Measurements from ENCODE around the gene TRMT61A.

Gene TRMT61A

GRCh38 chr14:103556946-103557758, 28.2 kb downstream of the TRMT61A start:
- Histone ChIP-seq H3K9me2 (replicated peaks; ENCODE audit: control insufficient read depth, low read length) (no peaks in the 10 kb centered on the region), H3K9me3 (ENCODE audit: control insufficient read depth, insufficient read depth, low read length) (no peaks in the 10 kb centered on the region), H3K4me3 (ENCODE audit: low read length) (no peak overlapping the region), H4K20me1 (ENCODE audit: control insufficient read depth, insufficient read depth, low read depth, low read length) (peaks cover 42% of the 10 kb centered on the region), H3K79me2 (ENCODE audit: control insufficient read depth, low read length) (peaks cover 68% of the 10 kb centered on the region), H3K27ac (ENCODE audit: low read depth, low read length) (no peak overlapping the region), H3K4me2 (ENCODE audit: low read length) (no peak overlapping the region), H3K27me3 (ENCODE audit: control insufficient read depth, low read length) (no peaks in the 10 kb centered on the region), H3F3A (ENCODE audit: control insufficient read depth, insufficient read depth) (peaks cover 17% of the 10 kb centered on the region), H3K4me1 (ENCODE audit: control insufficient read depth, low read length) (peaks cover 16% of the 10 kb centered on the region), H3K36me3 (ENCODE audit: control insufficient read depth, low read length) (peaks cover 43% of the 10 kb centered on the region)
- TF ChIP-seq CTCF (IDR thresholded peaks at IDR 0.05; ENCODE audit: low read depth, low read length, poor library complexity, severe bottlenecking) (no peak), EZH2phosphoT487 (IDR thresholded peaks at IDR 0.05; ENCODE audit: borderline replicate concordance, low read length) (no peak)

GRCh38 chr14:103558071-103558882, 29.3 kb downstream of the TRMT61A start:
- no peak overlapping the region for H3K27ac ChIP-seq (ENCODE audit: low read depth, low read length)
- peaks cover 16% of the 10 kb centered on the region for H3K4me1 ChIP-seq (ENCODE audit: control insufficient read depth, low read length)
- H3K27me3 ChIP-seq (ENCODE audit: control insufficient read depth, low read length): no peaks in the 10 kb centered on the region
- peaks cover 42% of the 10 kb centered on the region for H4K20me1 ChIP-seq (ENCODE audit: control insufficient read depth, insufficient read depth, low read depth, low read length)
- peaks cover 17% of the 10 kb centered on the region for H3F3A ChIP-seq (ENCODE audit: control insufficient read depth, insufficient read depth)
- H3K4me2 ChIP-seq (ENCODE audit: low read length): no peak overlapping the region
- TF ChIP-seq CTCF (IDR thresholded peaks at IDR 0.05; ENCODE audit: low read depth, low read length, poor library complexity, severe bottlenecking) (no peak), EZH2phosphoT487 (IDR thresholded peaks at IDR 0.05; ENCODE audit: borderline replicate concordance, low read length) (no peak)
- H3K4me3 ChIP-seq (ENCODE audit: low read length): no peak overlapping the region
- peaks cover 45% of the 10 kb centered on the region for H3K36me3 ChIP-seq (ENCODE audit: control insufficient read depth, low read length)
- H3K9me2 ChIP-seq (replicated peaks; ENCODE audit: control insufficient read depth, low read length): no peaks in the 10 kb centered on the region
- H3K9me3 ChIP-seq (ENCODE audit: control insufficient read depth, insufficient read depth, low read length): no peaks in the 10 kb centered on the region
- H3K79me2 ChIP-seq (ENCODE audit: control insufficient read depth, low read length): peaks cover 76% of the 10 kb centered on the region

- H3K4me2 ChIP-seq (ENCODE audit: low read length): no peak overlapping the region
- peaks cover 17% of the 10 kb centered on the region for H3F3A ChIP-seq (ENCODE audit: control insufficient read depth, insufficient read depth)
- H3K4me1 ChIP-seq (ENCODE audit: control insufficient read depth, low read length): peaks cover 29% of the 10 kb centered on the region
- peaks cover 45% of the 10 kb centered on the region for H3K36me3 ChIP-seq (ENCODE audit: control insufficient read depth, low read length)
- H3K9me3 ChIP-seq (ENCODE audit: control insufficient read depth, insufficient read depth, low read length): no peaks in the 10 kb centered on the region
- H4K20me1 ChIP-seq (ENCODE audit: control insufficient read depth, insufficient read depth, low read depth, low read length): peaks cover 38% of the 10 kb centered on the region
- no peak overlapping the region for H3K27ac ChIP-seq (ENCODE audit: low read depth, low read length)
- no peak for TF ChIP-seq CTCF (IDR thresholded peaks at IDR 0.05; ENCODE audit: low read depth, low read length, poor library complexity, severe bottlenecking)
- no peak for TF ChIP-seq EZH2phosphoT487 (IDR thresholded peaks at IDR 0.05; ENCODE audit: borderline replicate concordance, low read length)
- H3K4me3 ChIP-seq (ENCODE audit: low read length): no peak overlapping the region
- H3K9me2 ChIP-seq (replicated peaks; ENCODE audit: control insufficient read depth, low read length): no peaks in the 10 kb centered on the region
- no peaks in the 10 kb centered on the region for H3K27me3 ChIP-seq (ENCODE audit: control insufficient read depth, low read length)
- H3K79me2 ChIP-seq (ENCODE audit: control insufficient read depth, low read length): peaks cover 91% of the 10 kb centered on the region
Observed at GRCh38 chr14:103559766-103560165, 30.8 kb downstream of the TRMT61A start.
